GM19238 (cell line): ENCODE data around the gene SLC35C1.

Experiments used
- DNase-seq: peaks from one replicate; pipeline ENCODE4 v3.0.0; 2011; ENCODE audit warnings: low spot score; ENCODE audit not compliant: insufficient read length

Gene SLC35C1

DNA sequence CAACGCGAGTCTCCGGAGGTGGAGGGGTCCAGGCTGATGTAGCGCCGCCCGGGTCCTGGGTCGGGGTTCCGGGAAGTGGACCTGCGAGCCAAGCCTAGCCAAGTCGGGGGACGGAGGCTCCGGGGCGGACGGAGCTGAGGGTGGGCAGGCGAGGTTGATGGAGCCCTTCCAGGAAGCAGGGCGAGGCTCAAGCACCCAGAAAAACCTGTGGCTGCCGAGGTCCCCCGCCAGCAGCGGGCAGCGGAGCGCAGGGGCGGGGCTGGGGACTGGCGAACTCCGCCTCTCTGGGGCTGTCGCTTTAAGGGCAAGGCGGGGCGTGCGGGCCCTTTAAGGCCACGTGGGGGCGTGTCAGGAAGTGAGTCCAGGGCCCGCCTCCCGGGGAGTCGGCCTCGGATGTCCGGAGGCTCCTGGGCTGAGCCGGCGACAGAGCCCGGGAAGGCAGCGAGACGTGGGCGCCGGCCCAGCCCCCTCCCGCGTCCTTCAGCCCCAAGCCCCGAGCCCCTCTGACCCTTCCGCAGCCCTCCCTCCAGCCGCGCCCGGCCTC, at the start of gene SLC35C1:
Gene SLC35C1 (plus strand): TSS at position 389 of the 544 bp plus-strand sequence. CDS start 653 bp downstream, outside the sequence.
- DNase-seq, result peak; percentile 96

DNA sequence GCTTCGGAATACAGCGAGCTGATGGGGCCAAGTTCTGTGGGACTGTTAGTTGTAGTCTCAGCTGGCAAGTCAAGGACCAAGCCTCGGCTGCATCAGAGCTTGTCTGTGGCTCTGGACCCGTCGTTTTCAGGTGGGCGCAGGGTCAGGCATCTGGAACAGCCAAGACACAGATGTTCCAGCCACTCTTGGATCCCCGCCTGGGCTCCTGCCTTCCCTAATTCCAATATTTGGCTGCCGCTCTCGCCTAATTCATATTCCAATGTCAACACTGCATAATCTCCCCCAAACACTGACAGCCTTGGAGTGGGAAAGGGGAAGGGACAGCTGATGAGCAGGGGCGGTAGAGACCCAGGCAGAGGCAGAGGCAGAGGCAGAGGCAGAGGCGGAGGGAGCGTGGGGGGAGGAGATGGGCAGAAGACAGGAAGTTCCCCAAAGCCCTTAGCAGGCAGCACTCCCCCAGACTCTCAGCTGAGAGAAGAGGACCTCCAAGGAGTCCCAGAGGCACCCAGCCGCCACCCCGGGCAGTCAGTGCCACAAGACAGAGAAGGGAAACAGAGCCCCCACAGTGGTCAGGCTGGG, 49.6 kb upstream of the SLC35C1 start:
- DNase-seq, result no peak

DNA sequence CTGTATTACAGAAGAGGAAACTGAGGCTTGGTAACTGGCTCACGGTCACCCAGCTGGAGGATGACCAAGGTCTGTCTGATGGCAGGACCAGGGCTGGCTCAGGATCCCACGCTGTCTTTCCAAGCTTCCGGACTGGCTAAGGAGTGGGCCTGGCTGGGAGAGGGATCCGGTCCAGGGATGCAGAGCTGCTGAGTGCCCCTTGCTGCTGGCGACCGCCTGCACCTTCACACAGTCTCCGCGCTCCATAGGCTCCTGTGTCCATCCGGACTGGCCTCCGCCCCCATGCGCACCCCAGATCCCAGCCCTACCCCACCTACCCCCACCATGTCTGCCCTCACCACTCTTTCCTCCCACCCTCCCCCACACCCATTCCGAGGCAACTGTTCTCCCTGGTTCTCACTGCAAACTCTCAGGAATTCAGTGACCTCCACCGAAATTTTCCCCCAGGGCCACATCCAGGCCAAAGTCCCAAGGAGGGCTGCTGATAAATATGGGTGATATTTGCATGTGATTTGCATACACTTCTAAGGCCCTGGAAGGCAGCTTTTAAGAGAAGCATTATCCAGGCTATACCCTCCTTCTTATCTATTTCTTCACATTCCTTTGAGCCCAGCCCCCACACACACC, 48.5 kb upstream of the SLC35C1 start:
- DNase-seq, result no peak

DNA sequence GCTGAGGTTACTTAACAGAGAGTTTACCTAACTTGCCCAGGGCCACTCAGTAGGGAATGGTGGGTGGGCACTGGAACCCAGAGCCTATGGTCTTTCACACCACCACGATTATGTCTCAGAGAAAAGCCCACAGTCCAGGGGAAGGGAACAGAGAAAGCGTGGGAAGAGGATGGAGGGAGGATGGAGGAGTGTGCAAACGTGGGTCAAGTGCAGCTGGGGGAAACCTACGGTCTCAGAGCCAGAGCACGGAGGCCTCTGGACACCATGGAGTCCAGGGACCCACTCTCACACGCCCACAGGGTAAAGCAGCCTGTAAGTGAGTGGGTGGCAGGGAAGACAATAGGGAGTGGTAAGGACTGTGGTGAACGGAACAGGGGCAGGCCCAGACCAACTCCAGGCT, 47.3 kb upstream of the SLC35C1 start:
- no peak for DNase-seq

DNA sequence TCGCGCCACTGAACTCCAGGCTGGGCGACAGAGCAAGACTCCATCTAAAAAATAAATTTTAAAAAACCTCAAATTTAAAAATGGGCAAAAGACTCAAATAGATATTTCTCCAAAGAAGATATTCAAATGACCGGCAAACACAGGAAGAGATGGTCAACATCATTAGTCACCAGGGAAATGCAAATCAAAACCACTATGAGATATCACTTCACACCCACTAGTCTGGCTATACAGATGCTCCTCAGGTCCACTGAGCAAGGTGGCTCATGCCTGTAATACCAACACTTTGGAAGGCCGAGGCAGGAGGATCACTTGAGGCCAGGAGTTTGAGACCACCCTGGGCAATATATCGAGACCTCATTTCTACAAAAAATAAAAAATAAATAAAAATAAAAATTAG, 43.3 kb upstream of the SLC35C1 start:
- DNase-seq, result no peak

DNA sequence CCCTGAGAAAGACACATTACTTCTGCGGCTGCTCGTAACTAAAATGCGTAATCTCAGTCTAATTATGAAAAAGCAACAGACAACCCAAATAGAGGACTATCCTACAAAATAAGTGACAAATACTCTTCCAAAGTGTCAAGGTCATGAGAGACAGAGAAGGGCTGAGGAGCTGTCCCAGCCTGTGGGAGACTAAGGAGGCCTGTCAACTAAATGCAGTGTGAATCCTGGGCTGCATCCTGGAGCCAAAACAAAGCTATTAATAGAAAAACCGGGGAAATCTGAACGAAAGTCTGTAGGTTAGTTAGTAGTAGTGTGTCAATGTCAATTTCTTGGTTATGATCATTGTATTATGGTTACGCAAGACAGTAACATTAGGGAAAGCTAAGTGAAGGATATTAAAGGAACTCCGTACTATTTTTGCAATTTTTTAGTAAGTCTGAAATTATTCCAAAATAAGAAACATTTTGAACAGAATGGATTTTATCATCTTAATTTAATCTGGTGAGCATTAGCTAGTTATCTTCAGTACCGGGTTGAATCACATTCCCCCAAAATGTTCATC, 39.8 kb upstream of the SLC35C1 start:
- no peak for DNase-seq

DNA sequence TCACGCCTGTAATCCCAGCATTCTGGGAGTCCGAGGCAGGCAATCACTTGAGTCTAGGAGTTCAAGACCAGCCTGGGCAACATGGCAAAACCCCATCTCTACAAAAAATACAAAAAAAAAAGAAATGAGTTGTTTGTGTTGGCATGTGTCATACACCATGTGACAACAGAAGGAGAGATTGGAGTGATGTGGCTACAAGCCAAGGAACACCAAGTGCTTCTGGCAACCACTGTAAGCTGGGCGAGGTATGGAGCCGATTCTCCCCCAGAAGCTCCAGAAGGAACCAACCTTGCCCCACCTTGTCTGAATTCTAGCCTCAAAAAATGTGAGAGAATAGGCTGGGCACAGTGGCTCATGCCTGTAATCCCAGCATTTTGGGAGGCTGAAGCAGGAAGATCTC, 39.1 kb upstream of the SLC35C1 start:
- no peak for DNase-seq

DNA sequence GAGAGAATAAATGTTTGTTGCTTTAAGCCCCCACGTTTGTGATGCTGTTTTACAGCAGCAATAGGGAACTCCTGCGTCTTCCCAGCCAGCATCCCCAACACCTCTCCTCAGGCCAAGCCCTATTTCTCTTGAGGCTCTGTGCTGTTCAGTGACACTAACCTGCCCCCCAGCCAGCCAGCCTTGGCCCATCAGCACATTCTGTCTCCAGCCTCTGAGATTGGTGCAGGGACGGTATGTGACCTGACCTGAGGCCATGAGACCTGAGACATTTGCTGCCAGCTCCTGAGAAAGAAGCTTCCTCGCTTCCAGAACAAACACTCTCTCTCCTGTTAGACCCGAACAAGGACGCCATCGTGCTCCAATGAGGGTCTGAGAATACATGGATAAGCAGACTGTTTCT, 38.5 kb upstream of the SLC35C1 start:
- DNase-seq, result no peak

DNA sequence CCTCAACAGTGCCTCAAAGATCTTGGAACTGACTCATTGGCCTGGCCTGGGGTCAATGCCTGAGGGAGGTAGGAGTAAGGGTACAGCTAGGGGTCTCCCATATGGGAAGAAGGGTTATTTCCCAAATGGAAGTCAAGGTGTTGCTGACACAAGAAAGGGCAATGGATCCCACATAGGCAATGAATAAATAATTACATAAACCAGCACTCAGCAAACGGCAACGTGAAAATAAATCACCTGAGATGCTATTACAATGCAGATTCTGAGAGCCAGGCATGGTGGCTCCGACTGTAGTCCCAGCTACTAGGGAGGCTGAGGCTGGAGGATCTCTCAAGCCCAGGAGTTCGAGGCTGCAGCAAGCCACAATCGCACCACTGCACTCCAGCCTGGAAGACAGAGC, 36.5 kb upstream of the SLC35C1 start:
- no peak for DNase-seq

DNA sequence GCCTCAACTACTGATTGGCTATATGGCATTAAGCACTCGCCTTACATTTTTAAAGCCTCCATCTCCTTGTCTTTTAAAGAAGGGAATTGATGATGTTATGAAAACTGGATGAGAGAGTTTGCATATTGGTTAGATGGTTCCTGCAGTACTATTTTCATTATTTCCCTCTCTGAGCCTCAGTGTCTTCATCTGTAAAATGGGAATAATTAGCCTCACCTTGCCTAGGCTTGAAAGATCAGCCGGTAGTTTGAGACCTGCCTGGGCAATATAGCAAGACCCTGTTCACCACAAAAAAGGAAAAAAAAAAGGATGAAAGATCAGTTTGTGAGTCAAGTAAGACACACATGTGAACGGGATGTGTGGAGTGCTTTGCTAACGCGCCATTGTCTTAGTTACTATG, 35.0 kb upstream of the SLC35C1 start:
- no peak for DNase-seq

DNA sequence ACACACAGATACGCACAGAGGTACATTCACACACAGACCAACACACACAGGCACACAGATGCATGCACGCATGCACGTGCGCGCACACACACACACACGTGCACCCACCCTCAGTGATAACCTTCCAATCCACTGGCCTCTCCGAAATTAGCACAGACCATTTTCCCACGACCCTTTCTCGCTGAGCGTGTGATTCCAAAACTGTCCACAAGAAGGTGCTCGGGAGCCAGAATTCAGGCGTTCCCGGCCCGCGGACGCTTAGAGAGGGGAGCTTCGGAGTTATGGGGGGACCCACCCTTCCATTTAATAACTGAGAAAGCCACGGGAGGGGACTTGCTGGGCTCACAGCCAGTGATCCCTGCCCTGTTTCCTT, 33.8 kb upstream of the SLC35C1 start:
- peak; percentile 55 for DNase-seq

DNA sequence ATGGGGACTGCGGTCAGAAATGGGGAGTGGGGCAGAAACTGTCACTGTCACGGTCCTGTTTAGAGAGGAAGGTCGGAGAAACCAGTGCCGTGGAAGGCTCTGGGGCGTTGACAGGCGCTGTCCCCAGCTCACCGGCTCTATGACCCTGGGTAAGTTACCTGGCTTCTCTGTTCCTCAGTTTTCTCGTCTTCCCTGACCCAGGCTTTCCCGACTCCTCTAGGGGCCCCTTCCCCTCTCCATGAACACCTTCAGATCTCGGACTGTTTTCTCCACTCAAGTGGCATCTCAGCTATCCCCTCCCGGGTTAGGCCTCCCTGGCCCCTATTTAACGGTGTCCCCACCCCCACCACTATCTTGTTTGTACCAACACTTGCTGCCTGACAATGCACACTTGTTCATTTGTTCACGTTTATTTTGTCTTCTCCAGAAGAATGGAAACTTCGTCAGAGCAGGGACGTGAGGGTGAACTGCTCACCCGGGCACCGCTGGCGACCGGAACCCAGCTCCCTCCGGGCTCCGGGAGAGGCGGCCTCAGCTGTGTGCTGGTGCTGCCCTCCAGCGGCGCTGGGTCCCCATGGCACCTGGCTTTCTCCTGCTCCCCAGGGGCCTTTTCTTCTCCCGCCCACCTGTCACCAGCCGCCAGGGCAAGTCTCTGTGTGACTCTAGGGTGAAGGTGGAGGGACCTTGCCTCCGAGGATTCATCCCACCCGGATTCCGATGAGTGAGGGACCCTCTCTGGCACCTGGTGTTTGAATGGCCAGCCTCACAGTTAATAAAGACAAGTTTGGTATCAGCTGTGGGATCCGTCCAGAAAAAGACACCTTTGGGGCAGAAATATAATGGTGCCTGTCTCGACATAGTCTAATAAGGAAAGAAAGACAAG, 33.1 kb upstream of the SLC35C1 start:
- peak; percentile 90 for DNase-seq

DNA sequence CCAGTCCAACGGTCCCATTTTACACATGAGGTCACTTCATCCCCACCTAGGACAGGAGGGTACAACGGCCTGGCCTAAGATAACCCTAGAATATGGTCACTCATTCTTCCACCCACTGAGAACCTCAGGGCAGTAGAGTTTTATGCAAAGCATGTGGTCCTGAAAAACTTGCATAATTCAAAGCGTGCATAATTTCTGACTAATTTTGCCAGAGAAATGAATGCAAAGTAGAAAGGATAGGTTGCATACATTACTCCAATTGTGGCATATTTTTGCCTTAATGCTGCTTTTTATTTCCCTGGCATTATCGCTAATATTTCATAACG, 32.5 kb upstream of the SLC35C1 start:
- DNase-seq, result no peak

DNA sequence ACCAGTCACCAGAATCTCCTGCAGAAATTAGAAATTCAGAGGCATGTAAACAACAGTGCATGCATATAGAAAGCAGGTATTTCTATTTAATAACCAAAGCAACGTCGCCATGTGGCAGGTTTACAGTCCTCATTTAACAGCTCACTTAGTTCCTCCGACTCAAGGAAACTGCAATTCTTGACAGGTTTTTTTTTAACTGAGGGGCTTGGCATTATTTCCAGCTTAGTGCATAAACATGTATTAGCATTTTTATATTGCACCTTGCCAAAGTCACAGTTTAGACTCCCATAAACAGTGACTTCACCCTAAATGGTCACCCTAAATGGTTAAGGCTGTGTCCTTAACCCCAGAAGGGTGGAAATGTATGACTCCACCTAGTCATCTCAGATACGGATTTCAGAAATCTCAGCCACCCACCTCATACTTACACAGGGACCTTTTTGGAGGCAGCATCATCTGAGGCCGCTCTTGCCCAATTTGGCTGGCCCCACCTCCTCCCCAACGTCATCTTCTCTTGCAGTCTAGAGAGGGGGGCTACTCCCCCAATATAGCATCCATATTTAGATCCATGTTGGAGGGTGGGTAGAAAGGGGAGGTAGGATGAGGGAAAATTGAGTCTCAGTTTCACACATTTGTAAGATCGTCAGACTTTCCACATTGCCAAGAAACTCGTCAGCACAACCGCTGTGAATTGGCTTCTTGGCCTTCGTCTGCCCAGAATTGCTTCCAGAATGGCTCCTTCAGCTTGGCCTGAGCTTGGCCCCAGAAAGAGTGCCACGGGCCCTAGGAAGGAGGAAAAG, 31.8 kb upstream of the SLC35C1 start:
- DNase-seq, result no peak

DNA sequence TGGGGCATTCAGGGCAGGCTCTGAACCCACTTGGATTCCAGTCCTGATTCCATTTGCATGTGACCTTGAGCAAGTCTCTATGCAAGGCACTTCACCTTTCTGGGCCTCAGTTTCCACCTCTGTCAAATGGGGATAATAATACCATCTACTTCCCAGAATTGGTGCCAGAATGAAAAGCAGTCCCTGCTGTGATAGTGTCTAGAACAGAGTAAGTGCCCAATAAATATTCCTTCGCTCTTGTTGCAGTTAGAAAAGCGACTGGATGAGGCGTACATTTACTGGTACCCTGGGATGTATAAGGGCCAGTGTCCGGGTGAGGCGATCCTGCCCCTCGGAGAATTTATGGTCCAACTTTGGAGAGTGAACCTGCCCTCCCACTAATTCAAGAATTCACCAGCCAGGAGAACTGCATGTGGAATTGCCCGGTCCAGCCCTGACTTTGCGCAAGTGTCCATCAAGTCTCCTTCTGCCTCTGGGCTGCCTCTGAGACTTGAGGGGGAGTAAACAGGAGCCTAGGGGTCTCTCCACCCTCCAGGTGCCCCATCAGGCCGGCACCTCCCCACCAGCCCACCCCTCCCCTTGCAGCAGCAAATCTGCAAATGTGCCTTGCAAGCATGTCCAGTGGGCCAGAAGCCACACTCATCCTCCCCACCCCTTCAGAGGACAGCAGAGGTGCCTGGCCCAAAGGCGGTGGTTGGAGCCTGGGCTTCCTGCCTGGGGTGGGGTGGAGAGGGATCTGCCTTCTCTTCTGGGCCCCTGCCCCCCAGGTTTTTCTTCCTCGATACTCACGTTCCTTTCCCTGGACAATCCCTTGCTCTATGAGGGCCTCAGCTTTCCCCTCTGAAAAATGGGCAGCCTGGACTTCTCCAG, 30.9 kb upstream of the SLC35C1 start:
- DNase-seq, result no peak

DNA sequence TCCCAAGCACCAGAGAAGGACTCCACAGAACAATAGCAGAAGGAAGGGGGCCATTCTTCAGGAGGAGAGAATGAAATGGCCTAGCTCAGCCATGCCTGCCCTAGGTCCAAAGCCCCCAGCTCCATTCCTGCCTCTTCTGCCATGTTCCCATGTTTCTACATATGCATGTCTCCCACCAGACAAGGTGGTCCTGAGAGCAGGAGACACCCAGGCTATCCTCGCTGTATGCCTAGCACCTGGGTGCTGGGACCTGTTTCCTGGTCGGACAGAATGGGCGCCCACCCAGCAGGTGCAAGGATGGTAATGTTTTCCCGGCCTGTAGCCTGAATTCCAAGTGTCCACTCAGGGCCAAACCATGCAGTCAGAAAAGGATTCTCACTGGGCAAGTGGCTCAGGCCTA, 30.2 kb upstream of the SLC35C1 start:
- no peak for DNase-seq

DNA sequence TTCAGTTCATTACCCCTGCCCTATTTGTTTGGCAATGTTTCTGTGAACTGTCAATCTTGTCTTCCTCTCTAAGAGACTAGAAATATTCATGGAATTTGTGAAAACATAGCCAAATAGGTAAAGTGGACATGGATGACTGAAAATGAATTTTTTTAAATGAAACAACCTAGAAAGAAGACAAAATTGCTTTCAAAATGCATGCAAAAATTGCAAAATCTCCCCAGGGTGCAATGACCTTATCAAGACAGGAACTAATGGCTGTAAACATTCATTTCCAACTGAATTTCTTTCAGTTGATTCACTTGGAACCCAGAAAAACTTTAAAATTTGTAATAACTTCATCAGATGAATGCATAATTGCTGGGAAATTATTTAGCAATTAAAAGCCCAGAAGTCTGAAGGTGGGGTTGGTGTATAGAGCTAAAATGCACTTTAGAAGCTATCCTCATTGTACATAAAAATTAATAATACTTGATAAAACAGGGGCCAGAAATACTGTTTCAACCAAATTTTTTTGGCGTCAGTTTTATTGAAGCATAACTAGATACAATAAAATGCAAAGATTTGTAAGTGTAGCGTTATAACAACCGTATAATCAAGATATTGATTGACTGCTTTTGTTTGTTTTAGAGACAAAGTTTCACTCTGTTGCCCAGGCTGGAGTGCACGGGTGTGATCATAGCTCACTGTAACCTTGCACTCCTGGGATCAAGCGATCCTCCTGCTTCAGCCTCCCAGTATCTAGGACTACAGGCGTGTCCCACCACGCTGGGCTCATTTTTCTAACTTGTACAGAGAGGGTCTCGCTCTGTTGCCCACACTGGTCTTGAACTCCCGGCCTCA, 27.6 kb upstream of the SLC35C1 start:
- no peak for DNase-seq

DNA sequence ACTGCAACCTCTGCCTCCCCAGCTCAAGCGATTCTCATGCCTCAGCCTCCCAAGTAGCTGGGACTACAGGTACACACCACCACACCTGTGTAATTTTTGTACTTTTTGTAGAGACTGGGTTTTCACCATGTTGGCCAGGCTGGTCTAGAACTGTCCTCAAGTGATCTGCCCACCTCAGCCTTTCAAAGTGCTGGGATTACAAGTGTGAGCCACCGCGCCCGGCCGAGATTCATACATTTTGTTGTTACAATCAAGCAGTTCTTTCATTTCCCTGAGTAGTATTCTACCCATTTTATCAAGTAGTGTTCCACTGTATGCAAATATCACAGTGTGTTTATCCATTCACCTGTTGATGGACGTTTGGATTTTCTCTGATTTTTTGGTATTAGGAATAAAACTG, 26.6 kb upstream of the SLC35C1 start:
- no peak for DNase-seq

DNA sequence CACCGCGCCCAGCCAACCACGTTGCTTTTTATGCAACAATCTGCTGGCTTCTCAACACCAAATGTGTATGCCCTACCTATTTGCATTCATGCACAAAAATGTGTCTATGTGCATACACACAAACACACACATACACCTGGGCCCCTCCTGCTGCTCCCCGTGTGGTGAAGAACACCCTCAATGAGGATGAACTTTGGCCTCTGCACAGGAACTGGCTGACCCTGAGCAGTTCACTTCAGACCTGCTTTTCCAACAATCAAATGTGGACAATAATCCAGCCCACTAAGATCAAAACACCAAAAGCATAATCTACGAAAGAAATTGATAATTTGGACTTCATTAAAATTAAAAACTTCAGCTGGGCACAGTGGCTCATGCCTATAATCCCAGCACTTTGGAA, 25.3 kb upstream of the SLC35C1 start:
- DNase-seq, result no peak
